SK-N-SH (cell line): ENCODE results near the gene RAB3IL1. TPM values are rescaled to one million over a fixed set of nuclear protein-coding genes. Genes with fewer than 3 reads are reported as not detected.

Experiments used
- CTCF ChIA-PET: fragments of 300-600, 350-600 bp; formaldehyde crosslinking; extraction: SDS; loops from one replicate; lab custom pipeline; 2021; lab: Yijun Ruan, JAX
- POLR2A ChIA-PET: fragments of 350-600 bp; sonication (Branson Sonifier 250); formaldehyde crosslinking; extraction: SDS; loops from one replicate; lab custom pipeline; 2020; ENCODE audit warnings: antibody characterized with exemption, inconsistent platforms; lab: Yijun Ruan, JAX
- DNase-seq: peaks from one replicate; pipeline ENCODE4 v3.0.0; 2012
- H2AFZ ChIP-seq: fragments of 200-600 bp; sonication (generic); 2 replicates; pipeline ENCODE4 v1.8.1; 2016; ENCODE audit warnings: antibody characterized with exemption, mild to moderate bottlenecking, low read depth
- H3F3A ChIP-seq: fragments of 200-600 bp; sonication (generic); replicated peaks from 2 replicates; pipeline ENCODE3; 2016; ENCODE audit warnings: antibody characterized with exemption, mild to moderate bottlenecking; ENCODE audit not compliant: insufficient read depth
- H3K27ac ChIP-seq, 2 experiments: fragments of 200-500 bp in 1 of 2; fragments of 200-600 bp in 1 of 2; sonication (Bioruptor generic) in 1 of 2; sonication (generic), shearing (Covaris generic) in 1 of 2; 2 replicates each; pipeline versions ENCODE4 v1.5.1 to v1.6.1; 2014 to 2016; ENCODE audit warnings: low read depth in 2 of 2, inconsistent platforms in 1 of 2, low read length in 1 of 2, mild to moderate bottlenecking in 1 of 2, mixed read lengths in 1 of 2
- H3K27me3 ChIP-seq: fragments of 200-600 bp; sonication (generic), shearing (Covaris generic); 2 replicates; pipeline ENCODE4 v1.6.1; 2016; ENCODE audit warnings: mixed run types; ENCODE audit not compliant: insufficient read depth
- H3K36me3 ChIP-seq, 2 experiments: fragments of 200-500 bp in 1 of 2; fragments of 200-600 bp in 1 of 2; sonication (Bioruptor generic) in 1 of 2; sonication (generic) in 1 of 2; replicated peaks in 1 of 2; 2 replicates each; pipeline versions ENCODE3 to v1.5.1; 2014 to 2016; ENCODE audit warnings: low read length in 1 of 2, mild to moderate bottlenecking in 1 of 2; ENCODE audit not compliant: insufficient read depth in 2 of 2, control insufficient read depth in 1 of 2
- H3K4me1 ChIP-seq, 2 experiments: fragments of 200-500 bp in 1 of 2; fragments of 200-600 bp in 1 of 2; sonication (Bioruptor generic) in 1 of 2; sonication (generic), shearing (Covaris generic) in 1 of 2; 2 replicates each; pipeline versions ENCODE4 v1.5.1 to v1.6.1; 2014 to 2016; ENCODE audit warnings: low read depth in 1 of 2, low read length in 1 of 2, mixed run types in 1 of 2; ENCODE audit not compliant: insufficient read depth in 2 of 2, control insufficient read depth in 1 of 2
- H3K4me2 ChIP-seq: fragments of 200-600 bp; sonication (generic), shearing (Covaris generic); 2 replicates; pipeline ENCODE4 v1.6.1; 2017; ENCODE audit warnings: mixed run types
- H3K4me3 ChIP-seq, 2 experiments: fragments of 200-500 bp in 1 of 2; fragments of 200-600 bp in 1 of 2; sonication (Bioruptor generic) in 1 of 2; sonication (generic), shearing (Covaris generic) in 1 of 2; 2 replicates each; pipeline versions ENCODE4 v1.5.1 to v1.8.1; 2014 to 2016; ENCODE audit warnings: low read depth in 2 of 2, inconsistent platforms in 1 of 2, low read length in 1 of 2, mild to moderate bottlenecking in 1 of 2, mixed read lengths in 1 of 2, moderate library complexity in 1 of 2
- H3K79me2 ChIP-seq: fragments of 200-600 bp; sonication (generic); 2 replicates; pipeline ENCODE4 v1.8.1; 2017; ENCODE audit warnings: mild to moderate bottlenecking; ENCODE audit not compliant: insufficient read depth
- H3K9ac ChIP-seq: fragments of 200-600 bp; sonication (generic); 2 replicates; pipeline ENCODE4 v1.6.1; 2017; ENCODE audit warnings: mixed run types
- H3K9me2 ChIP-seq: fragments of 200-600 bp; sonication (generic); 2 replicates; pipeline ENCODE4 v1.6.1; 2017; ENCODE audit warnings: mixed run types
- H3K9me3 ChIP-seq: fragments of 200-600 bp; sonication (generic); 2 replicates; pipeline ENCODE4 v1.6.1; 2017; ENCODE audit warnings: mixed run types, mild to moderate bottlenecking, moderate library complexity
- H4K20me1 ChIP-seq: fragments of 200-600 bp; sonication (generic); 2 replicates; pipeline ENCODE4 v1.6.1; 2017; ENCODE audit warnings: mild to moderate bottlenecking, mixed run types; ENCODE audit not compliant: insufficient read depth
- EP300 ChIP-seq, 2 experiments: IDR thresholded peaks; 2 replicates each; pipeline versions ENCODE4 v1.4.0 to v1.6.1; 2012; ENCODE audit warnings: borderline replicate concordance in 1 of 2, low read depth in 1 of 2, low read length in 1 of 2
- JUND ChIP-seq: IDR thresholded peaks from 2 replicates; pipeline ENCODE4 v1.4.0; 2012
- NFIC ChIP-seq: IDR thresholded peaks from 2 replicates; pipeline ENCODE4 v1.4.0; 2012; ENCODE audit warnings: borderline replicate concordance
- NRF1 ChIP-seq: IDR thresholded peaks from 2 replicates; pipeline ENCODE4 v1.6.1; 2012; ENCODE audit warnings: low read depth, mild to moderate bottlenecking, low read length
- RCOR1 ChIP-seq: fragments of 150-350 bp; IDR thresholded peaks from 2 replicates; pipeline ENCODE4 v1.6.1; 2017; ENCODE audit warnings: antibody characterized with exemption, low read length
- RFX5 ChIP-seq: IDR thresholded peaks from 2 replicates; pipeline ENCODE4 v1.6.1; 2012; ENCODE audit warnings: mild to moderate bottlenecking, improper control_type of control experiment, low read length
- RXRA ChIP-seq: IDR thresholded peaks from 2 replicates; pipeline ENCODE4 v1.4.0; 2012; ENCODE audit warnings: low read depth, mild to moderate bottlenecking, borderline replicate concordance
- SIN3A ChIP-seq: IDR thresholded peaks from 2 replicates; pipeline ENCODE4 v1.6.1; 2012; ENCODE audit warnings: low read depth, mild to moderate bottlenecking, low read length, moderate library complexity, borderline replicate concordance
- TAF1 ChIP-seq: IDR thresholded peaks from 2 replicates; pipeline ENCODE4 v1.6.1; 2012; ENCODE audit warnings: low read depth, mild to moderate bottlenecking, low read length, moderate library complexity, borderline replicate concordance
- TCF12 ChIP-seq: IDR thresholded peaks from 2 replicates; pipeline ENCODE4 v1.4.0; 2012
- TEAD4 ChIP-seq: IDR thresholded peaks from 2 replicates; pipeline ENCODE4 v1.4.0; 2012; ENCODE audit warnings: mild to moderate bottlenecking, borderline replicate concordance; ENCODE audit not compliant: insufficient read depth
- YY1 ChIP-seq: IDR thresholded peaks from 2 replicates; pipeline ENCODE4 v1.4.0; 2012; ENCODE audit warnings: low read depth, mild to moderate bottlenecking
- WGBS: methylation state at CpG from one replicate; pipeline ENCODE4 v1.1.6; 2017; ENCODE audit warnings: low lambda C conversion rate; 5-methylcytosine and 5-hydroxymethylcytosine counted together
- polyA plus RNA-seq, 3 experiments: library from polyadenylated mRNA; depleted of rRNA; stranded (reverse); fragments of >200 nt; gene quantifications; 2 replicates each; pipeline ENCODE4 v1.2.3, GENCODE V29; 2012
- TF ChIP-seq, protein P1 (sequence below): IDR thresholded peaks from 2 replicates; pipeline ENCODE4 v1.6.1; 2012; ENCODE audit warnings: mild to moderate bottlenecking, low read depth, low read length, moderate library complexity
- TF ChIP-seq, protein P2 (sequence below): IDR thresholded peaks from 2 replicates; pipeline ENCODE4 v1.4.0; 2012; ENCODE audit warnings: low read depth, borderline replicate concordance
- TF ChIP-seq, protein P3 (sequence below): IDR thresholded peaks from 2 replicates; pipeline ENCODE4 v1.4.0; 2012; ENCODE audit warnings: low read depth, borderline replicate concordance
- TF ChIP-seq, protein P4 (sequence below): fragments of 200-600 bp; sonication (generic); IDR thresholded peaks from 2 replicates; pipeline ENCODE4 v1.6.1; 2017; ENCODE audit warnings: antibody characterized with exemption, mild to moderate bottlenecking, moderate library complexity
- TF ChIP-seq, protein P5 (sequence below): IDR thresholded peaks from 2 replicates; pipeline ENCODE4; 2012
- TF ChIP-seq, protein P6 (sequence below): IDR thresholded peaks from 2 replicates; pipeline ENCODE4 v1.4.0; 2012; ENCODE audit warnings: low read depth
- TF ChIP-seq, protein P7 (sequence below): fragments of 150-350 bp; IDR thresholded peaks from 2 replicates; pipeline ENCODE4 v1.6.1; 2016; ENCODE audit warnings: mild to moderate bottlenecking, low read depth, low read length

The RAB3IL1 gene
- polyA plus RNA-seq, 1 of the 3 experiments (the other 2 are of a cell fraction), result 10.2 TPM

DNA sequence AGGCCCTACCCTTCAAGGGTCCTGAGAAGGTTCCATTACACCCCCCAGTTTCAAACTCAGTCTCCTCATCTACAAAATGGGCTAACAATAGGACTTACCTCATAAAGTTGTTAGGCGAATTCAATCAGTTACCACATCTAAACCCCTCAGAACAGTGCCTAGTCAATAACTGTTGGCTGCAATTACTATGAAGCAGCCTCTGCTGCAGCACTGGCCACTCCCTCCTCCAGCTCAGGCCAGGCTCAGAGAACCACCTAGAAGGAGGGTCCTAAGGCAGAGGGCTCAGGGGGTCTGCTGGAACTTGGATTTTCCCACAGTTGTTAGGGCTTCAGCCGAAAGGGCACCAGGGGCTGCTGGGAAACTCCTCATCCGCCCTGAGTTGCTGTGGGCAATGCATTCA lies 30.7 kb downstream of the RAB3IL1 start (continued):
- TF ChIP-seq, protein P1, sequence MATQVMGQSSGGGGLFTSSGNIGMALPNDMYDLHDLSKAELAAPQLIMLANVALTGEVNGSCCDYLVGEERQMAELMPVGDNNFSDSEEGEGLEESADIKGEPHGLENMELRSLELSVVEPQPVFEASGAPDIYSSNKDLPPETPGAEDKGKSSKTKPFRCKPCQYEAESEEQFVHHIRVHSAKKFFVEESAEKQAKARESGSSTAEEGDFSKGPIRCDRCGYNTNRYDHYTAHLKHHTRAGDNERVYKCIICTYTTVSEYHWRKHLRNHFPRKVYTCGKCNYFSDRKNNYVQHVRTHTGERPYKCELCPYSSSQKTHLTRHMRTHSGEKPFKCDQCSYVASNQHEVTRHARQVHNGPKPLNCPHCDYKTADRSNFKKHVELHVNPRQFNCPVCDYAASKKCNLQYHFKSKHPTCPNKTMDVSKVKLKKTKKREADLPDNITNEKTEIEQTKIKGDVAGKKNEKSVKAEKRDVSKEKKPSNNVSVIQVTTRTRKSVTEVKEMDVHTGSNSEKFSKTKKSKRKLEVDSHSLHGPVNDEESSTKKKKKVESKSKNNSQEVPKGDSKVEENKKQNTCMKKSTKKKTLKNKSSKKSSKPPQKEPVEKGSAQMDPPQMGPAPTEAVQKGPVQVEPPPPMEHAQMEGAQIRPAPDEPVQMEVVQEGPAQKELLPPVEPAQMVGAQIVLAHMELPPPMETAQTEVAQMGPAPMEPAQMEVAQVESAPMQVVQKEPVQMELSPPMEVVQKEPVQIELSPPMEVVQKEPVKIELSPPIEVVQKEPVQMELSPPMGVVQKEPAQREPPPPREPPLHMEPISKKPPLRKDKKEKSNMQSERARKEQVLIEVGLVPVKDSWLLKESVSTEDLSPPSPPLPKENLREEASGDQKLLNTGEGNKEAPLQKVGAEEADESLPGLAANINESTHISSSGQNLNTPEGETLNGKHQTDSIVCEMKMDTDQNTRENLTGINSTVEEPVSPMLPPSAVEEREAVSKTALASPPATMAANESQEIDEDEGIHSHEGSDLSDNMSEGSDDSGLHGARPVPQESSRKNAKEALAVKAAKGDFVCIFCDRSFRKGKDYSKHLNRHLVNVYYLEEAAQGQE, result no peak
- TF ChIP-seq SIN3A (no peak), TCF12 (no peak), RXRA (no peak), RFX5 (no peak)

DNA sequence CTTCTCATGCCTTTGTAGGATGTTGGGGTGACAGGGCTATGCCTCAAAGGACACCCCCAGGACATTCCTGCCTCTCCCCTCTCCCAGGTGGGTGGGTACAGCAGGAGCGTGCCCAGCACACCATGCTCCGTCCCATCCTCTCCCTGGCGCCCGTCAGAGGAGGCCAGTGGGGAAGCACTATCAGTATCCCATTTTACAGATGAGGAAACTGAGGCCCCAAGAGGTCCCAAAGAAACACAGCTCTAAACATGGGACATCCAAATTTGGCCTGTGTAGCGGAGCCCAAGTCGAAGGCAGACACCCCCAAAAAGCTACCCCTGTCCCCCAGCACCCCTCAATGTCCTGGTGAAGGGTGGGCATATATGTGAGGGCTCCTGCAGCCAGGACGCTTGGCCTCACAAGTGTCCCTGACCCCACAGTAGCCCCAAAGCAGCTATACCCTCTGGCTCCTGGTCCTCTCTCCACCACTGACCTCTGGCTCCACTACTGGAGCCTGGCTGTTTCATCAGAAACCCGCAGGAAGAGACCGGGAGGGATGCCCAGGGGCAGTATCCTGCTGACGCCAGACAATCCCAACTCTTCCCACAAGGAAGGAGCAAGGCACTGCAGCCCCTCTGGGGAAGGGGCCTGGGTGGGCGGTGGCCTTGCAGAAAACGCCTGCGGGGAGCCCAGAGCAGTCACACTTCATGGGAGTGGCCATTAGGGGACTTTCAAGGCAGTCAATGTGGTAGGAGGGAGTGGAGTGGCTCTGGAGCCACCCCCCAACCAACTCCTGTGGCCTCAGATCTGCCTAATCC lies 31.4 kb downstream of the RAB3IL1 start:
- Histone ChIP-seq H3K4me3 (no peak overlapping the region), H2AFZ (no peak overlapping the region), H3K9ac (no peak overlapping the region), H3K9me2 (no peaks in the 10 kb centered on the region), H3K79me2 (peaks cover 47% of the 10 kb centered on the region), H3K4me2 (no peak overlapping the region), H4K20me1 (peaks cover 7% of the 10 kb centered on the region; the same call in 1 of the 2 replicates), H3K27me3 (no peaks in the 10 kb centered on the region), H3K27ac (no peak overlapping the region), H3K4me1 (peaks cover 11 to 14% of the 10 kb centered on the region in 2 experiments; a peak in 3 of 4 replicates), H3K9me3 (no peaks in the 10 kb centered on the region), H3F3A (peaks cover 12% of the 10 kb centered on the region), H3K36me3 (no peaks in the 10 kb centered on the region)
- WGBS, result 94% methylated on average over 10 of the region's 13 CpGs
- ChIA-PET CTCF (interaction anchor here (1.1 to 6.9 kb wide), 8 partner anchors 10 to 222 kb away, joined by 4 to 64 read pairs (median 9); no protein-coding TSS in a partner anchor), POLR2A (no interaction called here)
- DNase-seq, result no peak
- TF ChIP-seq RCOR1 (no peak), TAF1 (no peak), YY1 (no peak), TEAD4 (no peak), RFX5 (no peak), SIN3A (no peak), RXRA (no peak), NRF1 (no peak), NFIC (no peak), EP300 (IDR thresholded peaks at IDR 0.05; ENCODE audit: borderline replicate concordance in 1 of 2, low read depth in 1 of 2, low read length in 1 of 2) (no peak), JUND (no peak)
- TF ChIP-seq, protein P2, sequence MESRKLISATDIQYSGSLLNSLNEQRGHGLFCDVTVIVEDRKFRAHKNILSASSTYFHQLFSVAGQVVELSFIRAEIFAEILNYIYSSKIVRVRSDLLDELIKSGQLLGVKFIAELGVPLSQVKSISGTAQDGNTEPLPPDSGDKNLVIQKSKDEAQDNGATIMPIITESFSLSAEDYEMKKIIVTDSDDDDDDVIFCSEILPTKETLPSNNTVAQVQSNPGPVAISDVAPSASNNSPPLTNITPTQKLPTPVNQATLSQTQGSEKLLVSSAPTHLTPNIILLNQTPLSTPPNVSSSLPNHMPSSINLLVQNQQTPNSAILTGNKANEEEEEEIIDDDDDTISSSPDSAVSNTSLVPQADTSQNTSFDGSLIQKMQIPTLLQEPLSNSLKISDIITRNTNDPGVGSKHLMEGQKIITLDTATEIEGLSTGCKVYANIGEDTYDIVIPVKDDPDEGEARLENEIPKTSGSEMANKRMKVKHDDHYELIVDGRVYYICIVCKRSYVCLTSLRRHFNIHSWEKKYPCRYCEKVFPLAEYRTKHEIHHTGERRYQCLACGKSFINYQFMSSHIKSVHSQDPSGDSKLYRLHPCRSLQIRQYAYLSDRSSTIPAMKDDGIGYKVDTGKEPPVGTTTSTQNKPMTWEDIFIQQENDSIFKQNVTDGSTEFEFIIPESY, result no peak
- TF ChIP-seq, protein P3, sequence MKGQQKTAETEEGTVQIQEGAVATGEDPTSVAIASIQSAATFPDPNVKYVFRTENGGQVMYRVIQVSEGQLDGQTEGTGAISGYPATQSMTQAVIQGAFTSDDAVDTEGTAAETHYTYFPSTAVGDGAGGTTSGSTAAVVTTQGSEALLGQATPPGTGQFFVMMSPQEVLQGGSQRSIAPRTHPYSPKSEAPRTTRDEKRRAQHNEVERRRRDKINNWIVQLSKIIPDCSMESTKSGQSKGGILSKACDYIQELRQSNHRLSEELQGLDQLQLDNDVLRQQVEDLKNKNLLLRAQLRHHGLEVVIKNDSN, result no peak
- TF ChIP-seq, protein P4, sequence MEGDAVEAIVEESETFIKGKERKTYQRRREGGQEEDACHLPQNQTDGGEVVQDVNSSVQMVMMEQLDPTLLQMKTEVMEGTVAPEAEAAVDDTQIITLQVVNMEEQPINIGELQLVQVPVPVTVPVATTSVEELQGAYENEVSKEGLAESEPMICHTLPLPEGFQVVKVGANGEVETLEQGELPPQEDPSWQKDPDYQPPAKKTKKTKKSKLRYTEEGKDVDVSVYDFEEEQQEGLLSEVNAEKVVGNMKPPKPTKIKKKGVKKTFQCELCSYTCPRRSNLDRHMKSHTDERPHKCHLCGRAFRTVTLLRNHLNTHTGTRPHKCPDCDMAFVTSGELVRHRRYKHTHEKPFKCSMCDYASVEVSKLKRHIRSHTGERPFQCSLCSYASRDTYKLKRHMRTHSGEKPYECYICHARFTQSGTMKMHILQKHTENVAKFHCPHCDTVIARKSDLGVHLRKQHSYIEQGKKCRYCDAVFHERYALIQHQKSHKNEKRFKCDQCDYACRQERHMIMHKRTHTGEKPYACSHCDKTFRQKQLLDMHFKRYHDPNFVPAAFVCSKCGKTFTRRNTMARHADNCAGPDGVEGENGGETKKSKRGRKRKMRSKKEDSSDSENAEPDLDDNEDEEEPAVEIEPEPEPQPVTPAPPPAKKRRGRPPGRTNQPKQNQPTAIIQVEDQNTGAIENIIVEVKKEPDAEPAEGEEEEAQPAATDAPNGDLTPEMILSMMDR, result no peak
- TF ChIP-seq, protein P5, sequence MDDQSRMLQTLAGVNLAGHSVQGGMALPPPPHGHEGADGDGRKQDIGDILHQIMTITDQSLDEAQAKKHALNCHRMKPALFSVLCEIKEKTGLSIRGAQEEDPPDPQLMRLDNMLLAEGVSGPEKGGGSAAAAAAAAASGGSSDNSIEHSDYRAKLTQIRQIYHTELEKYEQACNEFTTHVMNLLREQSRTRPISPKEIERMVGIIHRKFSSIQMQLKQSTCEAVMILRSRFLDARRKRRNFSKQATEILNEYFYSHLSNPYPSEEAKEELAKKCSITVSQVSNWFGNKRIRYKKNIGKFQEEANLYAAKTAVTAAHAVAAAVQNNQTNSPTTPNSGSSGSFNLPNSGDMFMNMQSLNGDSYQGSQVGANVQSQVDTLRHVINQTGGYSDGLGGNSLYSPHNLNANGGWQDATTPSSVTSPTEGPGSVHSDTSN, result no peak
- TF ChIP-seq, protein P6, sequence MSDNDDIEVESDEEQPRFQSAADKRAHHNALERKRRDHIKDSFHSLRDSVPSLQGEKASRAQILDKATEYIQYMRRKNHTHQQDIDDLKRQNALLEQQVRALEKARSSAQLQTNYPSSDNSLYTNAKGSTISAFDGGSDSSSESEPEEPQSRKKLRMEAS, result no peak
- TF ChIP-seq, protein P7, sequence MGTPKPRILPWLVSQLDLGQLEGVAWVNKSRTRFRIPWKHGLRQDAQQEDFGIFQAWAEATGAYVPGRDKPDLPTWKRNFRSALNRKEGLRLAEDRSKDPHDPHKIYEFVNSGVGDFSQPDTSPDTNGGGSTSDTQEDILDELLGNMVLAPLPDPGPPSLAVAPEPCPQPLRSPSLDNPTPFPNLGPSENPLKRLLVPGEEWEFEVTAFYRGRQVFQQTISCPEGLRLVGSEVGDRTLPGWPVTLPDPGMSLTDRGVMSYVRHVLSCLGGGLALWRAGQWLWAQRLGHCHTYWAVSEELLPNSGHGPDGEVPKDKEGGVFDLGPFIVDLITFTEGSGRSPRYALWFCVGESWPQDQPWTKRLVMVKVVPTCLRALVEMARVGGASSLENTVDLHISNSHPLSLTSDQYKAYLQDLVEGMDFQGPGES, result no peak
